Measurements from ENCODE around the gene INO80B.
"Not testable (repeated sequence)": the region's sequence is repeated elsewhere in the genome, so short reads cannot be mapped to it uniquely, and the experiment has no call there.

Gene INO80B

DNA sequence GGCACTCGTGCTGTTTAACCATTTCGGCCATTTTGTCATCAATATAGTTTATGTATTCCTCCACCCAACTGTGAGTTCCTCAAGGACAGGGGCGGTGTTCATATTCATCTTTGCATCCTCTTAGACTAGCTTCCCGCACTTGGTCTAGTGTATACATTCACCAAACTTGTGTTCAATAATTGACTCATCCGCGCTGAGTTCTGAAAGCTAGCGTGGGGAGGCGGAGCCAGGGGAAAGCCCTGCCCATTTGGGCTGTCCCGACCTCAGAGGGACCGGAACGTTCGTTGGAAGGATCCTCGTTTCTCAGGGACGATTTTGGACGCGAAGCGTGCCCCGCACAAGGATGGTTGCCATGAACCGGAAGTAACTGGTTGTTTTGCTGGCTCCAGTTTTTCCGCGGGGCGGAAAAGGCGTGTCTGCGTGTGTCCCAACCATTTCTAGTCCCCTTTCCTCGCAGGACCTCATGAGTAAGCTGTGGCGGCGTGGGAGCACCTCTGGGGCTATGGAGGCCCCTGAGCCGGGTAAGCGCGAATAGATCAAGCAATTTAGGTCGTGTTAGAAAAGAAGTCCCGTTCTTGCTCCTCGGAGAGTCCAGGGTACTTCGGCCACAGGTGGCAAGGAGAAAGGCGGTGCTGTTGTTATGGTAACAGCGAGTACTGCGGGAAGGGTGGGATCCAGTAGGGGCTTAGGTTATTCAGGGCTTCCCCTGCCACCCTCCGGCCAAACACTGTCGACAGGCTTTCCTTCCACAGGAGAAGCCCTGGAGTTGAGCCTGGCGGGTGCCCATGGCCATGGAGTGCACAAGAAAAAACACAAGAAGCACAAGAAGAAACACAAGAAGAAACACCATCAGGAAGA is at the start of gene INO80B:
Gene INO80B, plus strand, starts transcription at position 434 of the 858 bp plus-strand sequence. Its CDS starts 30 bp downstream, at position 464.
- DNase-seq, result peak; percentile 92

DNA sequence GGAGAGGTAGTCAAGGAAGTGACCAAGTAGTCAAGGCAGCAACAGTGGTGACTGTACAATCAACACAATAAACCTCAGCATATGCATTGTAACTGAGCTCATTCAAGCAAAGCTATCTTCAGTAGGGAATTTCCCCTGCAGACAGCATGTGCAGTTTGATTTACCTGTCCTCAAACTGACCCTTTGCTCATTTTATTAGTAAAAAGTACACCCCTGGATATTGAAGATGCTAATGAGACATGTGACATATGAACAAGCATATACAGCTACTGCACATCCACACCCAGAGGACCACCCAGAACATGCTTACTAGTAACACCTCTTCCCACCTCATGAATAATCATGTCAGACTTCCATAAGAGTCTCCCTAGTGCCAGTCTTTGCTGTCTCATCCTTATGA is 48.9 kb upstream of the INO80B start:
- no peak for DNase-seq

DNA sequence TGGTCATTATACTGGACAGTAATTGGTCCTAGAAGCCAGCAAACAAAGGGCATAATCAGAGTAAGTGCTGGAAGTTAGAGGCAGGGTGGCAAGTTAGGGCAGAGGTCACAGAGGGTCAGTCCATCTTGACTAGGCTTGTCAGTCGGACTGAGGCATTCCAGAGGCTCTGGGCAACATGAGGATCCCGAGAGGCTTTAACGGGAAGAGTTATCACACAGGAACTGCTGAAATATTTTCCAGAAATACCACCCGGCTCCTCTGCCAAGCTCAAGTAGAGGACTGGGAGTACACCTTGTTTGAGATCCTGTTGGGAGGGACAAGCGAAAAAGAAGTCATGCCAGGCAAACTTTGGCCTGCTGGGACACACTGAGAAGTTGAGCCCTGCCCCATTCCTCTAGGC is 47.2 kb upstream of the INO80B start:
- DNase-seq, result no peak

DNA sequence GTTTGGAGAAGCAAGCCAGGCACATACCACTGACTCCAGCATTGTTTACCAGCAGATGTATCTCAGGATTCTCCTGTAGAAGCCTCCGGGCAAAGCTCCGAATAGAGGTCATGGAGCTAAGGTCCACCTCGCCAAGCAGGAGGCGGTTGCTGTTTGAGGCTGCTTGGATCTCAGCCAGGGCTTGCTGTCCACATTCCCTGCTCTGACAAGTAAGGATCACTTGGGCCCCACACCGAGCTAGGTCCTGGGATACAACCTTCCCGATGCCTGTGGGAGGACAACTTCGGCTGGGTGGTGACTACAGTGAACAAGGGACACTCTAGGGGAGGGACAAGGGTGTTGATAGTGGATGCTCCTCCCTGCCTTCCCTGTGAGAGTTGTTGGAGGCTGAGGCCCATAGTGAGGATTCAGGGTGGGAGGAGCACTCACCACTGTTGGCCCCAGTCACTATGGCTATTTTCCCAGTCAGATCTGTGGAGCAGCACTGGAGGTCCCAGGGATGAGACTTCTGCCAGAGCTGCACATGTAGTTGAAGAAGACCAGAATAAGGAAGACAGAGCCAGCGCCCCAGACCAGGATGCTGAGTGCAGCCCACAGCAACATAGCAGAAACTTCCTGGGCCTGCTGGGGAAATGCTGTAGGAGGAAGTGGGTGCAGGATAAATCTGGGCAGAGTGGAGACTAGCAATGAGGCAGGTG is 41.7 kb upstream of the INO80B start:
- no peak for DNase-seq

DNA sequence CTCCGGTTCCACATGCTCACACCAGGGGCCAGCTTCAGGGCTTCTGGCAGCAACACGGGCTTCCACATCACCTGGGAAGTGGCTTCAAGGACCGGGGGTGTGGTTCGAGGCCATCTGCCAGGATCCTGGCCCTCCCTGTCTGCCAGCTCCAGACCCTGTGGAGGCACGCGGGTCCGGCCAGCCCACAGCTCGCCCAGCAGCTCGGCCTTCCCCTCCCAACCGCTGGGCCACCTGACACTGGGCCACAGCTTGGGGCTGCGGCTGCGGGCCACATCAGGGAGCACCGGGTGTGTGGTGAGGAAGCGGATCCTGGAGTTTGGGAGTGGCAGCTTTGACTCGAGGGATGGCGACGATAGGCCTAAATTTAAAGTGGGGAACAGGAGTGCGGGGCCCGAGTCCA is 40.4 kb upstream of the INO80B start:
- no peak for DNase-seq

DNA sequence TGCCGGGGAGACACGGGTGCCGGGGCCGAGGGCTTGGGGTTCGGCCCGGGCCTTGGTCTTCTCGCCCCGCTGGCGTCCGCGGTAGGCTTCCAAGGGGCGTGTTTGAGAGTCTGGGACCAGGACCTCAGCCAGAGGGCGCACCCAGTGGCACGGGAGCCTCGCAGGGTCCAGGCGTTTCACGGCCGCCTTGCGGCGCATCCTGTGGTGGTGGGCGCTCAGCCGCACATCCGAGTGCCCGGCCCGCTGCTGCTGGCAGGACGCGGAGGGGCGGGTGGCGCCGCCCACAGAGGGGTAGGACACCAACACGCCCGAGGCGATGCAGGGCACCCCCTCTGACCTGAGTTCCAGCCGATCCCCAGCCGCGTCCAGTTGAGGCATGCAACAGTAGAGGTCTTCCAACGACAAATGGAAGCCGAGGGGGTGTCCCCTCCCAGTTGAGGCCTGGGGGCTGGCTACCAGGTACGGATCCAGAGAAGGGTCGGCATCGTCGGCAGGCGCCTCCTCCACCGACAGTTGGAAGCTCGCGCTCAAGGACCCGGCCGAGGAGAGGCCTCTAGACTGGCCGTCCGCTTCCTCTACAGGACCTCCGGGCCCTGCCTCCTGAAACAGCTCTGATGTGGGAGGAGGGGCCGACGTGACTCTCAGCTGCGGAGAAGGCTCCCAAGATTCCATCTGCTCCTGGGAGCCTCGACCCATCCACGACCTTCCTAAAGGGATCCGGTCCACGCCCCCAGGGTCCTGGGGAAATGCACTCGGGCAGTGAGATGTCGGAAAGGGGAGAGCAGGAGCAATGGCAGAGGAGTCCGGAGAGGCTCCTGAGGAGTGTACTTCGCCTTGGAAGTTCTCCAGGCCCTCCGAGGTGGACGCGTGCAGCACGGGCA is 39.8 kb upstream of the INO80B start:
- DNase-seq, result no peak

DNA sequence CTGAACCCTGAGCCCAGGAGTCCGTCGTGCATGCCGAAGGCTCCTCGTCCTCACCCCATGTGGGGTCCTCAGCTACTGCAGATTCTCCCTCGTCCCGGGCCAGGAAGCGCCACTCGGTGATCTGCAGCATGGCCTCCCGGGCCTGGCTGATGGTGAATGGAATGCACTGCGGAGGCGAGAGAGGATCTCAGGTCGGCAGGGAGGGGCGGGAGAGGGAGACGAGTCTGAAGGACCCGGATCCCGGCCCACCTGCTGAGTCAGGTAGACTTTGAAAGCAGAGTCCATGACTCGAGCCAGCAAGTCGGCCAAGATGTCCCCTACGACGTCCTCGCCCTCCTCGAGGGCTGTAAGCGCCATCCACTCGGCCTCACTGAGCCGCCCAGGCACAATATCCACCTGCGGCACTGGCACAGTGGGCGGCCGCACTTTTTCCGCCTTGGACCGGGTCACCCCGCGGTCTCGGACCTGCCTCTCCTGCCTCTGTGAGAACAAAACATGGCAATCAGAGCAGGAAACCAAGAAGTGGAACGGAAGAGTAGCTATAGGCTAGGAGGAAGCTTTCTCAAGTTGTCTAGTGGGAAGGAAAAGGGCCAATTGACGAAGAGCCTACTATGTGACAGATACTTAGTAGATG is 39.0 kb upstream of the INO80B start:
- DNase-seq, result no peak

DNA sequence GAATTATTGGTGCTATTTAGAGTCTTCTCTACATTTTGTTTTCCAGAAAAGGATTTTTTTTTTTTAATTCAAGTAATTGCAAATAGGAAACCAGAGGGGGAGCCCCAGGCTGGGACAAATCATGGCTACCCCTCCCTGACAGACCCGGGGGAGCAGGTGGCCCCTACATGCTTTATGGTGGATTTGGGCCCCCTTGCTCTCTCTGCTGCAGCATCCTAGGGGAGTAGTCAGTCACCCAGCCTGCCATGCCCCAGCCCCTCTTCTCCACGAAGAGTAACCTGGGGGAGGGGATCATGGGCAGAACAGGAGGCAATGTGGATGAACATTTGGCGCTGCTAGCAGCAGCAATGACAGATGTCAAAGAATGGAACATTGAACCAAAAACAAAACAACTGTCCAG is 38.1 kb upstream of the INO80B start:
- DNase-seq, result no peak

DNA sequence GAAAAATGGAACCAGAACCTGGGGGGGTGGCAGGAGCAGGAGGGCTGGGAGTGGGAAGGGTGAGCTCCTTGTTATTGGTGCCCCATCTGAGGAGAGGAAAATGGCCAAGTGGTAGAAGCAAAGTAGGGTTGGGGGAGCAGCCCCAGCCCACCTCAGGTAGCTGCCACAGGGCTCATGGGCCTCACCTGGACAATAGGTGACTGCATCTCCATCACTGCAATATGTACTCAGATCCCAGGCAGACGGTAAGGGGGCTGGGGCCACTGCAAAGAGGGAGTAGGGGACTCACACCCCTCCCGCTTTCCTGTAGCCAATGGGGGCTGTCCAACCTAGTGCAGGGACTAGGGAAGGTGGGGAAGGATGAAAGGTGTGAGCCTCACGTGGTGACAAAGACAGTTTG is 37.7 kb upstream of the INO80B start:
- no peak for DNase-seq

DNA sequence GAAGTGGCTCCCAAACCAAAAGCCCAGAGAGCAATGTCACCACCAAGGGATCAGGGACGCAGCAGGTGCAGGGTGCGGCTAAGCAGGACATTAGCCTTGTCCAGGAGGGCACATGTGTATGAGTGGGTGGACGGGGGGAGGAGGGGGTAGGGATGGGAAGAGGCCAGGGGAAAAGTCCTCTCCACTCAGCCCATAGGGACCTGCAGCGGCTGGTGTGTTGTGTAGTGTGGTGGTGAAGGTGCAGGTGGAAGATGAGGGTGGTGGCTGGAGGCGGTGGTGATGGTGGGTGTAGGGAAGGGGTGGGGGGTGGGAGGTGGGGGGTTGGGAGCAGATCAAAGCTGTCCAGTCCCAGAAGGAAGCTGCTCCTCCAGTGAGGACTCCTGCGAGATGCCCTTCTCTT is 37.1 kb upstream of the INO80B start:
- no peak for DNase-seq

DNA sequence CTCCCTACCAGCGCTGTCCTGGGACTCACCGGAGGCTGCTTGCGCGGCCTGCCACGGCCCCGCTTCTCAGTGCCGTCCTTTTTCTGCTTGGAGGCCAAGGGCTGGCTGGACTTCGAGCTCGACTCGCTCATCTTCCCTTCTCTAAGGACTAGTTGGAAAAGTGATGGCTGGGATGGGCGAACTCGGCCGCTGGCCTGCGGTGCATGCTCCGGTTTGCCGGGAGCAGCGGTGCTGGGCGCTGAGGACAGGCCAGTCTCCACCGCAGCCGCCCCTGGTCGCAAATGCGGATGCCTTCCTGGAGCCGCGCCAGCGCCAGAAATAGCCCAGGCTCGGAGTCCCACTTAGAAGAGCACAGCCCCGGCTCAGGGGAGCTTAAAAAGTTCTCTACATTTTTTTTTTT is 36.6 kb upstream of the INO80B start:
- DNase-seq, result no peak

DNA sequence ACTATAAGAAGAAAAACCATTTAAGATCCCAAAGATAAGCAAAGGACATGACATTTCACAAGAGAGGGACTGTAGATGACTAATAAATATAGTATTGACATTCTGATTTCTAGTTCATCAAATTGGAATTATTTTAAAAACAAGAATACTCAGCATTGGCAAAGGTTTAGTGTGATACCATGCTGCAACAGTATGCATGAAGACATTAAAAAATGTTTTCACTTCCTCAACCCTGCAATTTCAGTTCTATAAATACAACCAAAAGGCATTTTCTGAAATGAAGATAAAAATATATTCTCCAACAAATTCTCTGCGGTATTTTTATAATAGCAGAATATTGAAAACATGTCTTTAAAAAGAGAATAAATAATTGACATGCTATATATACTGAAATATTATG is 35.5 kb upstream of the INO80B start:
- no peak for DNase-seq

DNA sequence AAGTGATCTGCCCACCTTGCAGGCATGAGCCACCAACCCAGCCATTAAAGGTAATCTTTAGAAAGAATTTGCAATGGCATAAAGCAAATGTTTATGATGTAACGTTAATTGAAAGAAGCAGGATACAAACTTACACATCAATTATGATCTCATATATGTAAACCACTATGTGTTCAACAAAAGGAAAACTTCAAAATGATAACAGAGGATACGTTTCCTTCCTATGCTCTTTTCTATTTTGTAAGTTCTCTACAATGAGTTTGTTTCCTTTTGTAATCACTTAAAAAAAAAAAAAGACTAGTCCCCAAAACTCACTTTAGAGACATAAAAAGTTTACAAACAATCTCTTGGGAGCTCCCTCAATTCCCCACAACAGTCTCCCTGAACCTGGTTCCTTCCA is 34.9 kb upstream of the INO80B start:
- DNase-seq, result no peak

DNA sequence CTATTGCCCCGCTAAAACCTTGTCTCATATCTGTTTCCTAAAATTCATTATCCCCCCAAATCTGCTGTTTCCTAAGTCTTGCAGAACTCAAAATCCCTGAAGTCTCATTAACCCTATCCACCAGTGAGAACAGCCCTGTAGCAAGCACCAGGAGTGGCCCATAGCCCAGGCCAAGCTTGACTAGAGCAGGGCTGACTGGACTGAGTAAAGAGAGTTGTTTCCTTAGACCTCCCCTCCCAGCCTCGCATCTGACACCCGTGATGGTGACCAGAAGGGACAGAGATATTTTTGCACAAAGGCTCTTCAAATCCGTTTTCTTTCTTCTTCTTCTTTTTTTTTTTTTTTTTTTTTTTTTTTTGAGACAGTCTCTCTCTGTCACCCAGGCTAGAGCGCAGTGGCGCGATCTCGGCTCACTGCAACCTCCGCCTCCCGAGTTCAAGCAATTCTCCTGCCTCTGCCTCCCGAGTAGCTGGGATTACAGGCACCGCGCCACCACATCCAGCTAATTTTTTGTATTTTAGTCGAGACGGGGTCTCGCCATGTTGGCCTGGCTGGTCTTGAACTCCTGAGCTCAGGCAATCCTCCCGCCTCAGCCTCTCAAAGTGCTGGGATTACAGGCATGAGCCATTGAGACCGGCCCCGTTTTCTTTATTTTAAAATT is 34.3 kb upstream of the INO80B start:
- DNase-seq, result not testable (repeated sequence)

DNA sequence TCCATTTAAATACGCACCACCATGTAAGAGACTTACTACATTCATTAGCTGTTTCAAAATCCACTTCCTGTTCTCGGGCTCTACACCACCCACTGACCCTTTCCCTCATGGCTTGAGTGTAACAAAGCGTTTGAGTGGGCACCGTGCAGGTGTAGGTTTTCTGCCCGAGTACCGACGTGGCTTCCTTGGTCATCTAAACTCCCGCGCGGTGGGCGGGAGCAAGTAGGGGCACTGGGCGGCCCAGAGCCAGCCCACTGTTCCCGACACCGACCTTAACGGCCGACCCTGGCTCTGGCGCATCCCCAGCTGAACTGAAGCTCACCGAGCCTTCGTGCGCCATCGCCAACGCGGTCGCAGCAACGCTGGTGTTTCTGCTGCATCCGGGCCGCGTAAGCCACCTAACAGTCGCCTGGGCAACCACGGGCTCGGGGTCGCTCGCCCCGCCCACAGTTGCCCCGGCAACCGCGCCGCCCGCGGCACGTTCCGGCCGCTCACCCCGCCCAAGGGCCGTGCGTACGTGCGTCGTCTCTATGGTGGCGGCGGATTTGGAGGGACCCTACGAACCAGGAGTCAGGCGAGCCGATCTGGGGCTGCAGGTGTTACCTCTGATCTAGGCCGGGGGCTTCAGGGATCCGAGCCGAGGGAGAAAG is 33.5 kb upstream of the INO80B start, which contains the start of the genes C2orf81 and WDR54:
Gene C2orf81, minus strand, starts transcription at position 399 of the 650 bp plus-strand sequence. Its CDS starts 59 bp downstream, at position 340.
Gene WDR54, plus strand, starts transcription at position 510 of the 650 bp plus-strand sequence. CDS start 424 bp downstream, outside the sequence.
- DNase-seq, result peak; percentile 74

DNA sequence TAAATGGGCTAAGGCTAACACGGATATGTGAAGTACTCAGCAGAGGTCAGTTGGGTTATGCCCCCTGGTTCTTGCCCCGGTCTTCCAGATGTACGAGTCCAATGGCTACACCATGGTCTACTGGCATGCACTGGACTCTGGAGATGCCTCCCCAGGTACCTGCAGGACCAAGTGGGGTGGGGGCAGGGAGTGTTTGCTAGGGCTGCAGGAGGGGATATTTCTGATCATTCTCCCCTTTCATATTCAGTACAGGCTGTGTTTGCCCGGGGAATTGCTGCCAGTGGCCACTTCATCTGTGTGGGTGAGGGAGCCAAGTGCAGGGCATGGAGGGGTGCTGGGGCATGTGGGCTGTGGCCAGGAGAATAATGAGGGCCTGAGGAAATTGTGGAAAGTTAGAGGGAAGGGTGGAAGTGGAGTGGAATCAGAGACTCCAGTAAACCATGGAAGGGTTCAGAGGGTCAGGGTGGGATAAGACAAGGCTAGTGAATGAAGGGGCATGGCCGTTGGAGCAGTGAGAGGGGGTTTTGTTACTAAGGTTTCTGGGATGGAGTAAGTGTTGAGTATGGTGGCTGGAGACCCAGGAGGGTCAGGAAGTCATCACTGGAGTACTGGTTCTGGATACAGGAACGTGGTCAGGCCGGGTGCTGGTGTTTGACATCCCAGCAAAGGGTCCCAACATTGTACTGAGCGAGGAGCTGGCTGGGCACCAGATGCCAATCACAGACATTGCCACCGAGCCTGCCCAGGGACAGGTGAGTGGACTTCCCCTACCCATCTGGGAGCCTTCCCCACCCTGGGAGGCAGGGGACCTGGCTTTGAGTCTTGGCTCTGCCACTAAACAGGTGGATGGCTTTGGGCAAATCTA is 31.4 kb upstream of the INO80B start:
- no peak for DNase-seq

DNA sequence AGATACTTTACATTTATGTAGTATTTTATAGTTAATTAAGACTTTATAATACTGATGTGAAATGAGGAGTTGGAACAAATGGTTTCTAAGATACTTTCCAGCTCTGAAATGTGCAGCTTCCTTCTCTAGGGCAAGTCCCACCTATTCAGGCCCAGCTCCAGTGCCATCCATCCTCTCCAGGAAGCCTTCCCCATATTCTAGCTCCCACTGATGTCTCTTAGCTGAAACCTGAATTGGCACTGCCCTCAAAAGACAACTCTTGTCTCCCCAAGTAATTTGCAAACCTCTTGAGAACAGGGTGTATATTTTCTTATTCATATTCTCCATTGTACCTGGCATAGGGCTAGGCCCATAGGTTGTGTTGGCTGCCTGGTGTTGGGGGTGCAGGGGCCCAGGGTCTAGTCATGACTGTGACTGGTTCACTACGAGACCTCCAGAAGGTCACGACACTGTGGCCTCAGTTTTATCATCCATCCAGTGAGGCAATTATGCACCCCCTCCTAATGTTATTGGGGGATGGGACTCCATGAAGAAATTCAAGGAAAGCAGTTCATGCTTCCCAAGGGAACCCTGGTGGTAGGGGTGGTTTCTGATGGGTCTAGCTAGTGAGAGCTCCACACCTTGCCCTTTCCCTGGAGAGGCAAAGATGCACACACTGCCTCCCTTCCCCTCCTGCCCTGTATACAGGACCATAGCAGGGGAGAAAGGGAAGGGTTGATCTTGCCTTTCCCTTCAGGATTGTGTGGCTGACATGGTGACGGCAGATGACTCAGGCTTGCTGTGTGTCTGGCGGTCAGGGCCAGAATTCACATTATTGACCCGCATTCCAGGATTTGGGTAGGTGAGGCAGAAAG is 30.5 kb upstream of the INO80B start:
- DNase-seq, result no peak

DNA sequence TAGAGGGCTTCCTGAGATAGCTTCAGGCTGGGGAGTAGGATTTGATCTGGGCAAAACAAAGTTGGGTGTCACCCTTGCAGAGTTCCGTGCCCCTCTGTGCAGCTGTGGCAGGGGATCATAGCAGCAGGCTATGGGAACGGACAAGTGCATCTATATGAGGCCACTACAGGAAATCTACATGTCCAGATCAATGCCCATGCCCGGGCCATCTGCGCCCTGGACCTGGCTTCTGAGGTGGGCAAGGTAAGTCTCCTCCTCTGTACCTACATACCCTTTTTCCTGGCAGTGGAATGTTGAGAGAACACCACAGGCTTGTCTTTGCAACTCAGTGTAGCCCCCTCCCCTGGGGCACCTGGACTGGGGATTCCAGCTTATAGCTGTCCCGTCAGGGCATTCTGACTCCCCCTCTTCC is 29.9 kb upstream of the INO80B start:
- DNase-seq, result no peak

DNA sequence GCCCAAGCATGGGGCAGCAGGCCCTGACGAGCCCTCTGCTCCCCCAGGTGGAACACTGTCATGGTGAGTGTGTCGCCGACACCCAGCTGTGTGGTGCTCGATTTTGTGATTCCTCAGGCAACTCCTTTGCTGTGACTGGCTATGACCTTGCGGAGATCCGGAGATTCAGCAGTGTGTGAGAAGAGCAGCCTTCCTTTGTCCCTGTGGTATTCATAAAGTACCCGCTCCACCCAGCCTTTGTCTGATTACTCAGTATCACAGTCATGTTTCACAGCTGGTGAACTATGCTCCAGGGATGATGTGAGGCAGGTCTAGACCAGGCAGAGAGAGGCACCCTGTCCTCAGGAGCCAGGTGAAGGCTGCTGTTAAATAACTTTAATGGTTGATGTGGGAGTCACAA is 29.4 kb upstream of the INO80B start:
- DNase-seq, result no peak

Measured in DMS 273 treated with DMSO at 0.1 percent for 48 hours (cell line).